A549 (cell line): ENCODE measurements around the gene CD55. TPM values are rescaled to one million over a fixed set of nuclear protein-coding genes. Genes with fewer than 3 reads are reported as not detected.

Experiments
- ATAC-seq, 2 experiments: fragments of 200-7000 bp in 1 of 2; fragments of >200 bp in 1 of 2; cut with Nextera tagmentation in 1 of 2; cut with Tn5 transposase in 1 of 2; 3 replicates each; pipeline versions ENCODE4 v1.8.0 to v1.9.1; 2018 to 2020; ENCODE audit warnings: mild to moderate bottlenecking in 1 of 2, moderate library complexity in 1 of 2
- CTCF ChIA-PET: fragments of 300-600 bp; sonication (Branson Sonifier 250); formaldehyde crosslinking; extraction: SDS; loops from one replicate; lab custom pipeline; 2021; ENCODE audit warnings: antibody characterized with exemption, inconsistent platforms; lab: Yijun Ruan, JAX
- POLR2A ChIA-PET: fragments of 350-600 bp; formaldehyde crosslinking; extraction: SDS; loops from one replicate; lab custom pipeline; 2021; ENCODE audit warnings: antibody characterized with exemption, inconsistent platforms; lab: Yijun Ruan, JAX
- DNase-seq, 2 experiments: peaks; one replicate each; pipeline versions ENCODE4 v3.0.0 to v3.0.0-alpha.2; 2011 to 2016; ENCODE audit warnings: low read depth in 1 of 2, low spot score in 1 of 2
- FAIRE-seq: peaks from 2 replicates; lab custom pipeline; 2011; peaks lifted over from hg19 to GRCh38; lab: Jason Lieb, UNC
- H3K27ac ChIP-seq, 2 experiments: fragments of >200 bp; sonication (Bioruptor Twin); formaldehyde crosslinking; 3 replicates each; pipeline ENCODE4 v1.5.1; 2016 to 2017
- H3K4me1 ChIP-seq: fragments of >200 bp; sonication (Bioruptor Twin); formaldehyde crosslinking; 3 replicates; pipeline ENCODE4 v1.6.1; 2016
- H3K4me2 ChIP-seq: fragments of >200 bp; sonication (Bioruptor Twin); formaldehyde crosslinking; 3 replicates; pipeline ENCODE4 v1.6.1; 2016
- H3K4me3 ChIP-seq: fragments of >200 bp; sonication (Bioruptor Twin); formaldehyde crosslinking; 3 replicates; pipeline ENCODE4 v1.5.1; 2016
- H3K9me3 ChIP-seq: fragments of >200 bp; sonication (Bioruptor Twin); formaldehyde crosslinking; 3 replicates; pipeline ENCODE4 v1.6.1; 2016
- ATOH8 ChIP-seq: fragments of 250-450 bp; sonication (Bioruptor Pico); IDR thresholded peaks from 2 replicates; pipeline ENCODE4 v1.5.0; 2020; ENCODE audit warnings: low read depth, mild to moderate bottlenecking, moderate library complexity
- CEBPB ChIP-seq, 2 experiments: fragments of >200 bp in 1 of 2; sonication (Bioruptor Twin) in 1 of 2; formaldehyde crosslinking in 1 of 2; IDR thresholded peaks; 2 replicates each; pipeline ENCODE4 v1.6.1; 2012 to 2016
- CHD2 ChIP-seq: fragments of 150-350 bp; IDR thresholded peaks from 2 replicates; pipeline ENCODE4 v1.6.1; 2014; ENCODE audit warnings: low read length; ENCODE audit not compliant: partially characterized antibody
- CHD4 ChIP-seq: fragments of 200-600 bp; sonication (generic); IDR thresholded peaks from 2 replicates; pipeline ENCODE4 v1.6.1; 2016; ENCODE audit warnings: antibody characterized with exemption, mild to moderate bottlenecking, borderline replicate concordance
- E2F6 ChIP-seq: IDR thresholded peaks from 2 replicates; pipeline ENCODE4 v1.6.1; 2012; ENCODE audit warnings: low read depth, borderline replicate concordance
- EHMT2 ChIP-seq: fragments of 200-600 bp; sonication (generic); IDR thresholded peaks from 2 replicates; pipeline ENCODE4 v1.6.1; 2016; ENCODE audit warnings: antibody characterized with exemption, low read depth, mild to moderate bottlenecking, moderate library complexity
- EP300 ChIP-seq, 2 experiments: fragments of >200 bp; sonication (Bioruptor Twin); formaldehyde crosslinking; IDR thresholded peaks; 2 replicates in 1 of 2; 3 replicates in 1 of 2; pipeline ENCODE4 v1.6.1; 2016 to 2017
- FOSL2 ChIP-seq, 2 experiments: fragments of 450-650 bp in 1 of 2; fragments of >200 bp in 1 of 2; sonication (Bioruptor Twin) in 1 of 2; formaldehyde crosslinking; IDR thresholded peaks; 2 replicates each; pipeline versions ENCODE4 v1.5.0 to v1.6.1; 2016 to 2020; ENCODE audit warnings: mild to moderate bottlenecking in 1 of 2, moderate library complexity in 1 of 2
- HEYL ChIP-seq: fragments of 250-450 bp; sonication (Bioruptor Pico); IDR thresholded peaks from 2 replicates; pipeline ENCODE4 v1.8.0; 2021; ENCODE audit warnings: mild to moderate bottlenecking, moderate library complexity
- HOXA7 ChIP-seq: fragments of 250-450 bp; sonication (Bioruptor Pico); IDR thresholded peaks from 2 replicates; pipeline ENCODE4 v1.5.0; 2020; ENCODE audit warnings: mild to moderate bottlenecking, moderate library complexity
- MAFK ChIP-seq: fragments of 450-650 bp; IDR thresholded peaks from 2 replicates; pipeline ENCODE4 v1.6.1; 2014; ENCODE audit not compliant: partially characterized antibody
- POLR2AphosphoS2 ChIP-seq: conservative IDR thresholded peaks from 2 replicates; pipeline ENCODE4 v1.6.1; 2012; ENCODE audit warnings: low read length, improper control_type of control experiment, inconsistent platforms
- RARB ChIP-seq: fragments of 250-450 bp; sonication (Bioruptor Pico); IDR thresholded peaks from 2 replicates; pipeline ENCODE4 v1.8.0; 2021; ENCODE audit warnings: mild to moderate bottlenecking, moderate library complexity
- RFX5 ChIP-seq: fragments of 450-650 bp; IDR thresholded peaks from 2 replicates; pipeline ENCODE4 v1.7.1; 2014; ENCODE audit warnings: antibody characterized with exemption, mild to moderate bottlenecking, moderate library complexity
- SREBF2 ChIP-seq: fragments of 450-650 bp; IDR thresholded peaks from 2 replicates; pipeline ENCODE4 v1.6.1; 2014; ENCODE audit warnings: mild to moderate bottlenecking, moderate library complexity
- TFCP2L1 ChIP-seq: fragments of 250-450 bp; sonication (Bioruptor Pico); IDR thresholded peaks from 2 replicates; pipeline ENCODE4 v1.5.0; 2021; ENCODE audit warnings: mild to moderate bottlenecking
- TP53 ChIP-seq: fragments of 250-450 bp; sonication (Bioruptor Pico); IDR thresholded peaks from 2 replicates; pipeline ENCODE4 v1.5.0; 2021; ENCODE audit warnings: mild to moderate bottlenecking, moderate library complexity
- USF2 ChIP-seq: fragments of 450-650 bp; IDR thresholded peaks from 2 replicates; pipeline ENCODE4 v1.6.1; 2014; ENCODE audit warnings: antibody characterized with exemption
- ZC3H11A ChIP-seq: fragments of 450-650 bp; IDR thresholded peaks from 2 replicates; pipeline ENCODE4 v1.6.1; 2014; ENCODE audit warnings: antibody characterized with exemption, mild to moderate bottlenecking
- WGBS: methylation state at CpG from one replicate; pipeline ENCODE4 v1.1.6; 2017; ENCODE audit errors: missing lambda C conversion rate; 5-methylcytosine and 5-hydroxymethylcytosine counted together
- polyA plus RNA-seq, 4 experiments: library from polyadenylated mRNA; depleted of rRNA in 3 of 4; stranded (reverse); fragments of >200 nt; fragmentation: RNase III in 1 of 4; extraction: RNeasy Plus Mini Kit Qiagen cat#74134 plus additional on column Dnase treatment in 1 of 4; gene quantifications; 2 replicates in 3 of 4; 3 replicates in 1 of 4; pipeline ENCODE4 v1.2.3, GENCODE V29; 2011 to 2017
- TF ChIP-seq, protein P1 (sequence below): IDR thresholded peaks from 2 replicates; pipeline ENCODE4 v1.6.1; 2012

The CD55 gene
- polyA plus RNA-seq, 2 of the 4 experiments (the other 2 are of a cell fraction), result 37.0 to 173 TPM

DNA sequence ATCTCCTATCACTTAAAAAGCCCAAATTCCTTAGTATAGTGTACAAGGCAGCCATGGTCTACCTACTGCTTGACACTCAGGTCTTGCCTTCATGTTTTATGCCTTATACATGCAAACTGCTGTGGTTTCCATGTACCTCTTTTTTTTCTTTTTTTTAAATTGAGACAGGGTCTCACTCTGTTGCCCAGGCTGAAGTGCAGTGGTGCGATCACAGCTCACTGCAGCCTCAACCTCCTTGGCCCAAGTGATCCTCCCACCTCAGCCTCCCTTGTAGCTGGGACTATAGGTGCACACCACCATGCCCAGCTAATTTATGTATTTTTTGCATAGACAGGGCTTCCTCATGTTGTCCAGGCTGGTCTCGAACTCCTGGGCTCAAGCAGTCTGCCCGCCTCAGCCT, 8.0 kb downstream of the CD55 start:
- Histone ChIP-seq H3K27ac (no peak overlapping the region), H3K4me1 (0 out of 3 replicates have a peak, but pooled peaks cover under 1% of the 10 kb centered on the region), H3K4me3 (no peak overlapping the region), H3K9me3 (peaks cover 6% of the 10 kb centered on the region; the same call in 1 of the 3 replicates), H3K4me2 (no peak overlapping the region)
- ATAC-seq (peak; percentile 7 to 36; a peak in 3 of 6 replicates), FAIRE-seq (no peak), DNase-seq (no peak)
- WGBS, result 88% methylated on average over 3 of the region's 3 CpGs
- ChIA-PET POLR2A (interaction anchor here (1.2 kb wide), 1 partner anchor 8 kb away, joined by 5 read pairs; the partner anchor contains the start of gene CD55), CTCF (interaction anchor here (1.0 kb wide), 2 partner anchors 8 to 10 kb away, joined by 4 to 5 read pairs; partner anchors contain the start of gene CD55)
- TF ChIP-seq ATOH8 (no peak), POLR2AphosphoS2 (0 out of 2 replicates have a peak, but pooled peaks have one; percentile 11)

- POLR2A ChIA-PET, result interaction anchor here (1.2 kb wide), 1 partner anchor 9 kb away, joined by 5 read pairs; the partner anchor contains the start of gene CD55
- H3K4me1 ChIP-seq, result no peaks in the 10 kb centered on the region
Observed at GRCh38 chr1:207330011-207330710, 8.7 kb downstream of the CD55 start.

GRCh38 chr1:207331354-207332313, 10.2 kb downstream of the CD55 start:
- Histone ChIP-seq H3K4me3 (no peak overlapping the region), H3K4me1 (no peaks in the 10 kb centered on the region; the same call in 1 of the 3 replicates), H3K9me3 (peaks cover 6% of the 10 kb centered on the region; the same call in 1 of the 3 replicates), H3K4me2 (no peak overlapping the region), H3K27ac (no peak overlapping the region)
- no peak for DNase-seq
- 69% methylated on average over 4 of the region's 4 CpGs for WGBS
- TF ChIP-seq EHMT2 (no peak), MAFK (peak; percentile 38), ZC3H11A (no peak), USF2 (no peak), SREBF2 (no peak), HOXA7 (CRISPR knock-in tag) (peak; percentile 61; the same call in 1 of the 2 replicates), CHD2 (no peak), TP53 (CRISPR knock-in tag) (no peak)
- CTCF ChIA-PET, result interaction anchor here (1.1 kb wide), 1 partner anchor 10 kb away, joined by 3 read pairs; the partner anchor contains the start of gene CD55
- POLR2A ChIA-PET, result no interaction called here
- FAIRE-seq, result no peak
- no peak for ATAC-seq

More at GRCh38 chr1:207330011-207330710, 8.7 kb downstream of the CD55 start:
- no peak for TF ChIP-seq CEBPB (IDR thresholded peaks at IDR 0.05)
- TF ChIP-seq RFX5, result no peak
- TF ChIP-seq E2F6, result no peak
- TF ChIP-seq CHD4, result no peak
- TF ChIP-seq, protein P1, sequence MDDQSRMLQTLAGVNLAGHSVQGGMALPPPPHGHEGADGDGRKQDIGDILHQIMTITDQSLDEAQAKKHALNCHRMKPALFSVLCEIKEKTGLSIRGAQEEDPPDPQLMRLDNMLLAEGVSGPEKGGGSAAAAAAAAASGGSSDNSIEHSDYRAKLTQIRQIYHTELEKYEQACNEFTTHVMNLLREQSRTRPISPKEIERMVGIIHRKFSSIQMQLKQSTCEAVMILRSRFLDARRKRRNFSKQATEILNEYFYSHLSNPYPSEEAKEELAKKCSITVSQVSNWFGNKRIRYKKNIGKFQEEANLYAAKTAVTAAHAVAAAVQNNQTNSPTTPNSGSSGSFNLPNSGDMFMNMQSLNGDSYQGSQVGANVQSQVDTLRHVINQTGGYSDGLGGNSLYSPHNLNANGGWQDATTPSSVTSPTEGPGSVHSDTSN, result no peak
- no peak for TF ChIP-seq SREBF2
- TF ChIP-seq FOSL2 (IDR thresholded peaks at IDR 0.05), result no peak
- TF ChIP-seq FOSL2 (CRISPR knock-in tag; IDR thresholded peaks at IDR 0.05), result no peak
- no peak for TF ChIP-seq TFCP2L1 (CRISPR knock-in tag)
- no peak for TF ChIP-seq EP300 (IDR thresholded peaks at IDR 0.05)
- TF ChIP-seq RARB (CRISPR knock-in tag), result no peak
- no peak for TF ChIP-seq HEYL (CRISPR knock-in tag)
- DNase-seq (no peak), ATAC-seq (peak in 1 of 2 experiments; percentile 9; a peak in 2 of 6 replicates), FAIRE-seq (no peak)
- CTCF ChIA-PET, result interaction anchor here (0.6 to 1.0 kb wide), 4 partner anchors 9 to 245 kb away, joined by 3 to 5 read pairs (median 4); partner anchors contain the start of gene CD55
- Histone ChIP-seq H3K4me2 (no peak overlapping the region), H3K4me3 (no peak overlapping the region), H3K9me3 (peaks cover 6% of the 10 kb centered on the region; the same call in 1 of the 3 replicates), H3K27ac (no peak overlapping the region)
- 75% methylated on average over 5 of the region's 5 CpGs for WGBS
